Measurements from ENCODE around the gene BSG.
"Not testable (repeated sequence)": the region's sequence is repeated elsewhere in the genome, so short reads cannot be mapped to it uniquely, and the experiment has no call there.

BSG gene

DNA sequence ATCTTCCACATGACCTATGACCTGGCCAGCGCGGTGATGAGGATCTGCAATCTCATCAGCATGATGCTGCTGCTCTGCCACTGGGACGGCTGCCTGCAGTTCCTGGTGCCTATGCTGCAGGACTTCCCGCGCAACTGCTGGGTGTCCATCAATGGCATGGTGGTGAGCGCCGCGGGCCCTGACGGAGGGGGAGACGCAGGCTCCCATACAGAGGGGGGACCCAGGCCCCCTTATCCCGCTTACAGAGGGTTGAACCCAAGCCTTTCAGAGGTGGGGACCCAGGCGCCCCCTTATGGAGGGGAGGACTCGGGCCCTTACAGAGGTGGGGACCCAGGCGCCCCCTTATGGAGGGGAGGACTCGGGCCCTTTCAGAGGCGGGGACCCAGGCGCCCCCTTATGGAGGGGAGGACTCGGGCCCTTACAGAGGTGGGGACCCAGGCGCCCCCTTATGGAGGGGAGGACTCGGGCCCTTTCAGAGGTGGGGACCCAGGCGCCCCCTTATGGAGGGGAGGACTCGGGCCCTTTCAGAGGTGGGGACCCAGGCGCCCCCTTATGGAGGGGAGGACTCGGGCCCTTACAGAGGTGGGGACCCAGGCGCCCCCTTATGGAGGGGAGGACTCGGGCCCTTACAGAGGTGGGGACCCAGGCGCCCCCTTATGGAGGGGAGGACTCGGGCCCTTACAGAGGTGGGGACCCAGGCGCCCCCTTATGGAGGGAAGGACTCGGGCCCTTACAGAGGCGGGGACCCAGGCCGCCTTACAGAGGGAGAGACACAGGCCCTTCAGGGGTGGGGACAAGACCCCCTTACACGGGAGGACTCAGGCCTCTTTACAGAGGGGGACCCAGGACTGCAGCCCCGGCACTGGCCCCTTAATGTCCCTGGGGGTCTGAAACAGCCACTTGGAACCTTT is 32.9 kb downstream of the BSG start:
- DNase-seq: not testable (repeated sequence)

DNA sequence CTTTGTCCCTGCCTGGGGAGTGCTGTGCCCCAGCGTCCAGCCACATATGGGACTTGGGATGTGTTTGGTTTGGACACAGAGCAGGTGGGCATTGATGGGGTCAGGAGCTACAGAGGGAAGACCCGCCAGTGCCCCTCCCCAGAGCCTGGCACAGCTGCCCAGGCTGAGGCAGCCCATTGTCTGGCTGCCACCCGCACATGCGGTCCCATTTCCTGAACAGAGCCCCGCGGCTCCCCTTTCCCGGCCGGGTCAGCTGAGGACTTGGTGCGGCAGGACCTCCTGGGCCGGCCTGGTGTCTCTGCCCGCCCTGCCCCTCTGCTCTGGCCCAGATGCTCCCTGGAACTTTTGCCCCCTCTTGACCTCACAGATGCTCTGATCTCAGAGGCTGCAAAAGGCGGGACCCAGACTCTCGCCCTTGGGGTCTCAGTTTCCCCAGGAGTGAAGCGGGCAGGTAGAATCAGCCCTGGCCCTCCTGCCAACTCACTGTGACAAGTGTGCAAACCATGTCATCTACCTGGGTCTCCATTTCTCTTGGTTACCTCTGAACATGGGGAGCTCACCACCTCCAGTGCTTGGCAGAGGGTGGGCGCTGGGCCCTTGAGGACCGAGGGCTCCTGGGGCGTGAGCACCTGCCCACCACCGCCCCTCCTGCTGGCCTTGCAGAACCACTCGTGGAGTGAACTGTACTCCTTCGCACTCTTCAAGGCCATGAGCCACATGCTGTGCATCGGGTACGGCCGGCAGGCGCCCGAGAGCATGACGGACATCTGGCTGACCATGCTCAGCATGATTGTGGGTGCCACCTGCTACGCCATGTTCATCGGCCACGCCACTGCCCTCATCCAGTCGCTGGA is 35.1 kb downstream of the BSG start:
- DNase-seq: no peak

DNA sequence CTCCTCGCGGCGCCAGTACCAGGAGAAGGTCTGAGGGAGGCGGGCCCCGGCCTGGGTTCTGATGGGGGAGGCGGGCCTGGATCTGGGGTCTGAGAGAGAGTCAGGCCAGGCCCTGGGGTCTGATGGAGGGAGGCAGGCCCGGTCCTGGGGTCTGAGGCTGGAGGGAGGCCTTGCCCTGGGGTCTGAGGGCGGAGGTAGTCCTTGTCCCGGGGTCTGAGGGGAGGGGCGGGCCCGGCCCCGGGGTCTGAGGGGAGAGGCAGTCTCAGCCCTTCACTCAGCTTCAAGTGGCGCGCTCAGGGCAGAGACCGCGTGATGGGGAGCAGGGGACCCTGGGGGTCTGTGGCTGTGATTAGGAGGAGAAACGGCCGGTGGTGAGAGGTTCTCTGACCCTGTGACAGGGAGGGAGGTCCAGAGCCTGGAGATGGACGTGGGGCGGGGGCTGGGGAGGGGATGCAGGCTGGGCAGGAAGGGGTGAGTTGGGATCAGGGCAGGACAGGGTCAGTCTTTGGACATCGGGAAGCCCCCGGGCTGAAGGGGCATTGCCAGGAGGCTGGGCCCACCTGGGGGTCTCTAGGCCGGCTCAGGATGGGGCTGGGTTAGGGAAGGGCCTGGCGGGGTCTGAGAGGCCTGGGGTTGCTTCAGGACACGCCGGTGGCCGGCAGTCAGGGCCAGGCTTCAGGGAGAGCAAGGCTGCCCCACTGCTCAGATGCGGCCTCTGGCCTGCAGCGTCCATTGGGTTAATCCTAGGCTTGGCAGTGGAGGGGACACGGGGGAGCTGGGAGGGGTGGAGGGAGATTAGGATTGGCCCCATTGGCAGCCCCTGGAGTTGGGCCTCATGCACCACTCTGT is 36.0 kb downstream of the BSG start:
- no peak for DNase-seq

DNA sequence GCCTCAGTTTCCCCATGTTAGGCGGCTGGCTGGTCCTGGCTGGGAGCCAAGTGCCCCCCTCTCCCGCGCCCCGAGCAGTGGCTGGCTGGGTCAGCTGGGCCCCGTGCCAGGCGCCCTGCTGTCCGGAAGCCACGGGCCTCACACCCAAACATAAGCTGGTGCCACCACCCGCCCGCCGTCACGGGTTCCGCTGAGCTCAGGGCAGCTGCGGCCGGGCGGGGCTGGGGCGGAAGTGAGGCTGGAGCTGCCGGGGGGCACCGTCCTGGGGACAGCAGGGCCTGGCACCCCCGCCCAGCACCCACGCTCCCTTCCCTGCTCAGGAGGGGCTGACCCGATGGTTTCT is 36.6 kb downstream of the BSG start:
- no peak for DNase-seq

DNA sequence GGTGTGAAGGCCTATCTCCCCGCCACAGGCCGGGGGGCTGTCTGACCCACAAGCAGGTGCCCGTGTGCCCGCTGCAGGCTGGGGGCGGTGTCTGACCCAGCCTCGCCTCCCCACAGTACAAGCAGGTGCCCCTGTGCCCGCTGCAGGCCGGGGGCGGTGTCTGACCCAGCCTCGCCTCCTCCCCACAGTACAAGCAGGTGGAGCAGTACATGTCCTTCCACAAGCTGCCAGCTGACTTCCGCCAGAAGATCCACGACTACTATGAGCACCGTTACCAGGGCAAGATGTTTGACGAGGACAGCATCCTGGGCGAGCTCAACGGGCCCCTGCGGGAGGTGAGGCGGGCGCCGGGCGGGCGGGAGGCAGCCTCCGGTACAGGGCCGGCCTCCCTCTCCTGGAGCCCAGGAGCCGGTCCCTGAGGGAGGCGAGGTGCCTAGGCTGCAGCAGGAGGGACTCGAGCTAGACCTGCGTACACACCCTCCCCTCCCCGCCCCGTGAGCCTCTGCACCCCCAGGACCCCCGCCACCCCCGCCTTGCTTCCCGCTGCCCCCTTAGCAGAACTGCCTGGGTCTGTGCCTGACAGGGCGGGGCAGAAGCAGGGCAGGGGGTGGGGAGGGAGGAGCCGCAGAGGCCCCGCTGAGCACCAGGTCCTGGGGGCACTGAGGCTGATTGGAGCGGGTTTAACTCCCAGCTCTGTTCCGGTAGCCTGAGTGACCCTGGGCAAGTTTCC is 37.8 kb downstream of the BSG start:
- no peak for DNase-seq

DNA sequence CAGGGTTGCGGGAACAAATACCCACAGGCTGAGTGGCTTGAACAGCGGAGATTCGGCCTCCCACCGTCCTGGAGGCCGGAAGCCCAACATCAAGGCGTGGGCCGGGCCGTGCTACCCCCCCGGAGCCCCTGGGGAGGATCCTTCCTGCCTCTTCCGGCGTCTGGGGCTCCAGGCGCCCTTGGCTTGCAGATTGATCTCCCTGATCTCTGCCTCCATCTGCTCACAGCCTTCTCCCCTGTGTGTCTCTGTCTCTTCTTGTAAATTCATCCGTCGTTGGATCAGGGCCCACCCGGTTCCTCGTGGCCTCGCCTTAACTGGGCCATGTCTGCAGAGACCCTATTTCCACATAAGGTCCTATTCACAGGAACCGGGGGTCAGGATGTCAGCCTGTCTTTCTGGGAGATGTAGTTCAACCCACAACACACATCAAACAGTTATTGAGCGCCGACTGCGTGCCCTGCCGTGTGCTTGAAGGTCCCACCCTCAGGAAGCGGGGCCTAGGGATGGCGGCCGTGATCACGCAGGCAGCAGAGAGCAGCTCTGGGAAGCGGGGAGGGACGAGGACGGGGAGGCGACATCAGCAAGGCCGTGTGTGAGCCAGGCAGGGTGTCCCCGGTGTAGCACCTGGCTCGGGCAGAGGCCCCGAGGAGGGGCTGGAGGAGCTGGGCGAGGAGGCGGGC is 38.5 kb downstream of the BSG start:
- DNase-seq: no peak

DNA sequence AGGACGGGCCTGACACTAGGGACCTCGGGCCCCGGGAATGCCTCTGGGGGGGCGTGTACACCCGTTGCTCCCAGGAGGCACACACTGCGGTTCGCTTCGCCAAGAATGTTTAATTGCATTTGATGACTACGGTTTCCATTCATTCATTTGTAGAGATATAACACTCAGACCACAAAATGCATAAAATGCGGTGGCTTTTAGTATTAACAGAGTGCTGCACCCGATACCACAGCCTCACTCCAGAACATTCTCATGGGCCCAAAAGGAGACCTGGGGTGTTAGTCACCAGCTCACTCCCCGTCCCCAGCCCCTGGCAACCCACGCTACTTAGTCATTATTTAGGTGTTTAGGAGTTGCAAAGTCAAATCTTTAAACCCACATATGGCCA is 39.1 kb downstream of the BSG start:
- DNase-seq: no peak

DNA sequence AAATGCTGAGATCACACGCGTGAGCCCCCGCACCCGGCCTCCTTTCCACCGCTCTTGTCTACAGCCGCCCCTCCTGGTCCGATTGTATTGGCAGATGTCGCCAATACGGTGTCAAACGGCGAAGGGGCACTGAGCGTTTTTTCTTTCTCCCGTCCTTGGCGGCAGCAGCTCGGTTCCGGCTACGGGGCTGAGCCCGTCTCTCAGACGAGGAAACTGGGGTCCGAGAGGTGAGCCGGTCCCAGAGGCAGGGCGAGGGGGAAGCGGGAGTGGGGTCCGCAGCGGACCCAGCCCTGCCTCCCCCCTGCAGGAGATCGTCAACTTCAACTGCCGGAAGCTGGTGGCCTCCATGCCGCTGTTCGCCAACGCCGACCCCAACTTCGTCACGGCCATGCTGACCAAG is 40.5 kb downstream of the BSG start:
- no peak for DNase-seq

DNA sequence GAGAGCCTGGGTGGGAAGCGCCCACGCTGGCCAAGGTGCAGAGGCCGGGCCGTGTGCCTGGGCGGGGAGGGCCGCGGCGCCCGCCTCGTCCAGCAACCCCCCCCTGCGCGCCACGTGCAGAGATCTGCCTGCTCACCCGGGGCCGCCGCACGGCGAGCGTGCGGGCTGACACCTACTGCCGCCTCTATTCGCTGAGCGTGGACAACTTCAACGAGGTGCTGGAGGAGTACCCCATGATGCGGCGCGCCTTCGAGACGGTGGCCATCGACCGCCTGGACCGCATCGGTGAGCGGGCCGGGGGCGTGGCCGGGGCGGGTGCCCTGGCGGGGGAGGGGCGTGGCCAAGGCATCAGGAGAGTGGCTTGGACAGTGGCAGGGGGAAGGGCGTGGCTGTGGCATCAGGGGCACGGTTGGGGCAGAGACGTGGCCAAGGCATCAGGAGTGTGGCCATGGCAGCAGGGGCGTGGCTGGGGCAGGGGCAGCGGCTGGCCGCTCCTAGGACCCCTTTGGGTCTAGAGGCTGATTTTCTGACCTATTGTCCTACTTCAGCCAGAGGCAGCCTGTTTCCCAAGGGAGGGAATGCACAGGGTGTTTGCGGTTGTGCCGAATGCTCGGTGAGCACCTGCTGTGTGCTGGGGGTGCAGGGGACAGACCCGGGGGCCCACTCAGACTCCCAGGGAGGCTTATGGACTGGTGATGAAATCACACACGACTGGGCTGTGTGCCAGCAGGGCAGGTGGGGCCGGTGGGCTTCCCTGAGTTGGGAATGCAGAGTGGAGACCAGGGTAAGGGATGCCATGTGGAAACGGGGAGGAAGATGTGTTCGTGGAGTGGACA is 41.6 kb downstream of the BSG start:
- no peak for DNase-seq

DNA sequence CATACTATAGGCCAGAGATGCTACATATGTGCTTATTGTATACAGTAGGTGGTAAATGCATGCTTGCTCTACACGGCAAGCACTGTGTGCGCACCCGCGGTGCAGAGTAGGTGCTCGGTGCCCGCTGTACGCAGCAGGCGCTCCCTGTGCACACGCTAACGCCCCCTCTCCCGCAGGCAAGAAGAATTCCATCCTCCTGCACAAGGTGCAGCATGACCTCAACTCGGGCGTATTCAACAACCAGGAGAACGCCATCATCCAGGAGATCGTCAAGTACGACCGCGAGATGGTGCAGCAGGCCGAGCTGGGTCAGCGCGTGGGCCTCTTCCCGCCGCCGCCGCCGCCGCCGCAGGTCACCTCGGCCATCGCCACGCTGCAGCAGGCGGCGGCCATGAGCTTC is 43.2 kb downstream of the BSG start:
- no peak for DNase-seq

DNA sequence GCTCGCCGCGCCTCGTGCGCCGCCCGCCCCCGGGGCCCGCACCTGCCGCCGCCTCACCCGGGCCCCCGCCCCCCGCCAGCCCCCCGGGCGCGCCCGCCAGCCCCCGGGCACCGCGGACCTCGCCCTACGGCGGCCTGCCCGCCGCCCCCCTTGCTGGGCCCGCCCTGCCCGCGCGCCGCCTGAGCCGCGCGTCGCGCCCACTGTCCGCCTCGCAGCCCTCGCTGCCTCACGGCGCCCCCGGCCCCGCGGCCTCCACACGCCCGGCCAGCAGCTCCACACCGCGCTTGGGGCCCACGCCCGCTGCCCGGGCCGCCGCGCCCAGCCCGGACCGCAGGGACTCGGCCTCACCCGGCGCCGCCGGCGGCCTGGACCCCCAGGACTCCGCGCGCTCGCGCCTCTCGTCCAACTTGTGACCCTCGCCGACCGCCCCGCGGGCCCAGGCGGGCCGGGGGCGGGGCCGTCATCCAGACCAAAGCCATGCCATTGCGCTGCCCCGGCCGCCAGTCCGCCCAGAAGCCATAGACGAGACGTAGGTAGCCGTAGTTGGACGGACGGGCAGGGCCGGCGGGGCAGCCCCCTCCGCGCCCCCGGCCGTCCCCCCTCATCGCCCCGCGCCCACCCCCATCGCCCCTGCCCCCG is 43.8 kb downstream of the BSG start:
- no peak for DNase-seq

DNA sequence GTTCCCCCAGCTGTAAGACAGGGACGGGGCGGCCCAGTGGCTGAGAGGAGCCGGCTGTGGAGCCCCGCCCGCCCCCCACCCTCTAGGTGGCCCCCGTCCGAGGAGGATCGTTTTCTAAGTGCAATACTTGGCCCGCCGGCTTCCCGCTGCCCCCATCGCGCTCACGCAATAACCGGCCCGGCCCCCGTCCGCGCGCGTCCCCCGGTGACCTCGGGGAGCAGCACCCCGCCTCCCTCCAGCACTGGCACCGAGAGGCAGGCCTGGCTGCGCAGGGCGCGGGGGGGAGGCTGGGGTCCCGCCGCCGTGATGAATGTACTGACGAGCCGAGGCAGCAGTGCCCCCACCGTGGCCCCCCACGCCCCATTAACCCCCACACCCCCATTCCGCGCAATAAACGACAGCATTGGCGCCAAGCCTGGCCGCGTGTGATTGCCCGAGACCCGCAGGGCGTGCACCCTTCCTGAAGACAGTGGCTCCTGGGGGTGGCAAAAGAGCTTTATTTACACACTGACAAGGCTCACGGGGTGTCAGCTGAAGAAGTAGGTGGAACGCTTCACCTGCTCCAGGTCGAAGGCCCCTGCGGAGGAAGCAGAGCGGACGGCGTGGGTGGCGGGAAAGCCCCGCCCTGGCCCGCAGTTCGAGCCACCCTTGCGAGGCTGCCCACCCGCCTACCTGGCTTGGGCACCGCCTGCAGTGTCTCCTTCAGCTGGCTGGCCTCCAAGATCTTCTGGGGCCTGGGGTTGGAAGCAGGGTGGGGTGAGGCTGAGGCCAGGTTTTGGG is 44.5 kb downstream of the BSG start:
- no peak for DNase-seq

DNA sequence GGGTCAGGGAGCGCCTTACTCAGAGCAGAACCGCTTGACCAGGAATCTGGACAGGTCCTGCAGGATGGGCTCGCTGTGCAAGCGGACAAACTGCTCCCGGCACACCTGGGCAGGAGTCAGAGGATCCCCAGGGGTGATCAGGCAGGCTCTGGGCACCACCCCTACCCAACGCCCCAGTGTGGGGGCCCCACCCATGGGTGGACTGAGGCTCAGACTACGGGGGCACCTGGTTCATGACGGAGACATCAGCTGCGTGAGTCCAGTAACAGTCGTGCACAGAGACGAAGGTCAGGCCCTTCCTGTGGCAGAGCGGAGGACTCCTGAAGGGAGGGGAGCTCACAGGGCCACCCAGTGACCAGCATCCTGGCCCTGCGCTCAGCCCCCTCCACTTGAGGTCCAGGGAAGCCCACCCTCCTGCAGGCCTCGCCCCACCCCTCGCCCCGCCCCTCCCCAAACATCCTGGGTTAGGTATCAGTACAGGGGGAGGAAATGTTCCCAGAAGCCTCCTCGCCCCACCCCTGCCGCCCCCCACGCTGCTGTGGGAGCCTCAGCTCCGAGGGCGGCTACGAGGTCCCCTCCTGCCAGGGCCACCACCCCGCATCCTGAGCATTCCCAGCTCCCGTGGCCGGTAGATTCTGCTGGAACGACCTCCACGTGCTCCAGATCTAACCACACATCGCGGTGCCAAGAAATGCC is 45.3 kb downstream of the BSG start:
- no peak for DNase-seq

DNA sequence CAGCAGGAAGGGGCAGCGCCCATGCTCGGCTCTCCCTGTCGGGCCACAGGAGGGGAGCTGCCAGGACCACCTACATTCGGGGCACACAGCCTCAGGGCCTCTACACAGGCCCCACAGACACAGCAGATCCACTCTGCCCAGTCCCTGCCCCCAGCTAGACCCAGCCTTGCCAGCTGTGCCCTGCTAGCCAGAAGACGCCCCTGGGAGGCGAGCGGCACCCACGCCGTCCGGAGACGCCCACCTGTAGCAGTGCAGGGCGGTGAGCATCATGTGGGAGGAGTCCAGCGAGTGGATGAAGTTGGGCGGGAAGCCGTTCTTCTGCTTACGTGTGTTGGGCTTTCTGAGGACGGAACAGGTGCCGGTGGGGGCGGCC is 45.8 kb downstream of the BSG start:
- DNase-seq: no peak

DNA sequence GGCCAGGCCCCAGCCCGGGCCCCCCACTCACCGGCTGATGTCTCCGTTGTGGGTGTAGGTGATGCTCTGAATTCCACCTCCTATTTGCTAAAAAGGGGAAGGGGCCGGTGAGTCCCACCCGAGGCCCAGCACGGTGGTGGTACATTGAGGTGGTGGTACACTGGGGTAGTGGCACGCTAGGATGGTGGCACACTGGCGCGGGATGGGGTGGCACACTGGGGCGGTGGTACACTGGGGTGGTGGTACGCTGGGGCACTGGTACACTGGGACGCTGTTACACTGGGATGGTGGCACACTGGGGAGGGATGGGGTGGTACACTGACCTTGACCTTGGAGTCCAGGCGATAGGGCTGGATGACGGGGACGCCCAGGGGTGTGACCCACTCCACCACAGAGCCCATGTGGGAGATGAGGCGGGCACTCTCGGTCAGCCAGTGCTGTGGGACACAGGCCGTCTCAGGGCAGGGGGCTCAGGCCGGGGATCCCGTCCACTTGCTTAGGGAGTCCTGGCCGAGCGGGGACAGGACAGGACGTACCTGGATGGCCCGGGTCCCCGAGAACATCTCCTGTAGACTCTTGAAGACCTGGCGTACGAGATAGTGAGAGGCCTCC is 46.4 kb downstream of the BSG start:
- no peak for DNase-seq

DNA sequence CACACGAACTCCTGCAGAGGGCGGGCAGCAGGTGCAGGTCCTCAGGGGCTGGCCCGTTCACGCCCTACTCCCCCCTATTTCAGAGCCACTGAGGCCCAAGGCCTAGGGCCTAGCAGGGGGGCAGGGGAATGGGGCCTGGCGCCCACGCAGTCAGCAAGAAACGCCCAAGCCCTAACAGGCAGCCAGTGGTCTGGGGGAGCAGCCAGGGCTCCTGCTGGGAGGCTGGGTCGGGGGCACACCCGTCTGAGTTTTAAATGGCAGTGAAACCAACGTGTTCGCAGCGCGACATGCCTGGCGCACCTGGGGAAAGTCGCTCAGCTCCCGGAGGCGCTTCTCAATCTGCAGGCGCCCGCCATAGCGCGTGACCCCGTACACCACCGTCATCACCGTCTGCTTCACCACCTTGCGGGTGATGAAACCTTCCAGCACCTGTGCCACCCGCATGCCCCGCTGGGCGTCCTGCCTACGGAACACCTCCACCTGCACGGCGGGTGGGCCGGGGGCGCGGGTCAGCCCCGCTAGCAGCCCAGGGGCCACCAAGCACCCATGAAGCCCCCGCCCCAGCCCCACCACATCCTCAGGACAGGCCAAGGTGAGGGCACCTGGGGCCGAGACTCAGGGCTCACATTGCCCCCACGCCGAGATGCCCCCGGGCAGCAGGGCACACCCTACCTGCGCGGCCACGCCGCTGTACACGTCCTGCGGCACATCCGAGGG is 47.0 kb downstream of the BSG start:
- no peak for DNase-seq

DNA sequence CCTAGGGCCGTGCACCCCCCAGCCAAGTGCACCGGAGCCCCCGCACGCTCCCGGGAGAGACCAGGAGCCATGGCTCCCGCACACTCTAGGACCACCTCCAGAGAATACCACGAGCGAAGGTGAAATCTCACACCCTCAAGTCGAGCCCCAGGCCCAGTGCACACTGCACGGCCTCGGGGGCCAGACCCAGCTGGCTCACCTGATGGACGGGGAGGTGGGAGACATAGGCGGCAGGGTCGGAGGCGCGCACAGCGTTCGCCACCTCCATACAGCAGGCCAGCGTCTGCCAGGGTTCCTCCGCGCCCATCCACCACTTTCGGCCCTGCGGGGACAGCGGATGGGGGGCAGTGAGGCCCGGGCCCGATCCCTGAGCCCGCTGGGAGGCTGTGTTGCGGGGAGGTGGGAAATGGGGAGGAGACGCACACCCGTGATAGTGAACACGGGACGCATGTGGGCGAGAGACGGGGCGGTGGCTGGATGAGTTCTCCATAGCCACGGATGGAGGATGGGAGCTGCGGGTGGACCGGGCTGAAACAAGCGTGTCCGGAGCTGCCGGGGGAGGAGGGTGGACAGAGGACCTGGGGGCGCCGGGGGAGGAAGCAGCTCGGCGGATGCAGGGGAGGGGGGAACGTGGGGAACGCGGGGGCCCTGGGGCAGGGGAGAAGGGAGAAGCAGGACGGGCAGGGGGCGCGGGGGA is 47.9 kb downstream of the BSG start:
- DNase-seq: no peak
